GM12872 (cell line): ENCODE results near the gene PLXNC1.

Source experiments
- TF ChIP-seq, protein P1 (sequence below): IDR thresholded peaks from 3 replicates; pipeline ENCODE4 v1.5.1; 2011; ENCODE audit warnings: low read depth, mild to moderate bottlenecking, low read length, moderate library complexity; ENCODE audit not compliant: insufficient read depth

The PLXNC1 gene

DNA sequence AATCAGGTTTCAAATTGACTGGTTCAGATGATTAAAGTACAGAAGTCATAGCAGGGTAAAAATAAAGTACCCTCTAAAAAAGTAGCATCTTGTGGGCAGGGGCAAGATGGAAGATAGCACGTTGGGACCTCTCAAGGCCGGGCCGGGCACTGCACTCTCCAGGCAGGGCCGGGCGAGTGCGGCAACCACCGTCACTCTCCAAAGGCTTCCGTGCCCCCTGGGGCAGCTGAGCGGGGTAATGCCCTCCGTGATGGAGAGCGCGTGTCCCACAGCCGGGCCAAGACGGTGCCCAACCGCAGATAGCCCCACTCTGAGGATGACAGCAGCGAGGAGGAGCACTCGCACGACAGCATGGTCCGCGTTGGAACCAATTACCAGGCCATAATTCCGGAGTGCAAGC, 8.6 kb upstream of the PLXNC1 start:
- TF ChIP-seq, protein P1, sequence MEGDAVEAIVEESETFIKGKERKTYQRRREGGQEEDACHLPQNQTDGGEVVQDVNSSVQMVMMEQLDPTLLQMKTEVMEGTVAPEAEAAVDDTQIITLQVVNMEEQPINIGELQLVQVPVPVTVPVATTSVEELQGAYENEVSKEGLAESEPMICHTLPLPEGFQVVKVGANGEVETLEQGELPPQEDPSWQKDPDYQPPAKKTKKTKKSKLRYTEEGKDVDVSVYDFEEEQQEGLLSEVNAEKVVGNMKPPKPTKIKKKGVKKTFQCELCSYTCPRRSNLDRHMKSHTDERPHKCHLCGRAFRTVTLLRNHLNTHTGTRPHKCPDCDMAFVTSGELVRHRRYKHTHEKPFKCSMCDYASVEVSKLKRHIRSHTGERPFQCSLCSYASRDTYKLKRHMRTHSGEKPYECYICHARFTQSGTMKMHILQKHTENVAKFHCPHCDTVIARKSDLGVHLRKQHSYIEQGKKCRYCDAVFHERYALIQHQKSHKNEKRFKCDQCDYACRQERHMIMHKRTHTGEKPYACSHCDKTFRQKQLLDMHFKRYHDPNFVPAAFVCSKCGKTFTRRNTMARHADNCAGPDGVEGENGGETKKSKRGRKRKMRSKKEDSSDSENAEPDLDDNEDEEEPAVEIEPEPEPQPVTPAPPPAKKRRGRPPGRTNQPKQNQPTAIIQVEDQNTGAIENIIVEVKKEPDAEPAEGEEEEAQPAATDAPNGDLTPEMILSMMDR = no peak

DNA sequence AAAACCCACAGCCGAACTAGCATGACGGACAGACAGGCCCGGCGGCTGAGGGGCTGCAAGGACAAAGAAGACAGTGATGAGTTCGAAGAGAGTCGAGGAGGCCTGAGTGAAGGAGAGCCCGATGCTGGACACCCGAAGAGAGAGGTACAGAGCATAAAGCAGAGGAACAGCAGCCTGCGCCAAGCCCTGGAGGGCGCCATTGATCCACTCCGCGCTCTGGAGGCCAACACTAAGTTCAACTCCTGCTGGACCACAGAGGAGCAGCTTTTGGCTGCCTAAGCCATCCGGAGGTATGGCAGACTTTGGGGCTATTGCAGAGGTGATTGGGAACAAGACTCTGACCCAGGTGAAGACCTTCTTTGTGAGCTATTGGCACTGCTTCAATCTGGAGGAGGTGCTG, 7.8 kb upstream of the PLXNC1 start:
- TF ChIP-seq, protein P1 = peak; percentile 74

DNA sequence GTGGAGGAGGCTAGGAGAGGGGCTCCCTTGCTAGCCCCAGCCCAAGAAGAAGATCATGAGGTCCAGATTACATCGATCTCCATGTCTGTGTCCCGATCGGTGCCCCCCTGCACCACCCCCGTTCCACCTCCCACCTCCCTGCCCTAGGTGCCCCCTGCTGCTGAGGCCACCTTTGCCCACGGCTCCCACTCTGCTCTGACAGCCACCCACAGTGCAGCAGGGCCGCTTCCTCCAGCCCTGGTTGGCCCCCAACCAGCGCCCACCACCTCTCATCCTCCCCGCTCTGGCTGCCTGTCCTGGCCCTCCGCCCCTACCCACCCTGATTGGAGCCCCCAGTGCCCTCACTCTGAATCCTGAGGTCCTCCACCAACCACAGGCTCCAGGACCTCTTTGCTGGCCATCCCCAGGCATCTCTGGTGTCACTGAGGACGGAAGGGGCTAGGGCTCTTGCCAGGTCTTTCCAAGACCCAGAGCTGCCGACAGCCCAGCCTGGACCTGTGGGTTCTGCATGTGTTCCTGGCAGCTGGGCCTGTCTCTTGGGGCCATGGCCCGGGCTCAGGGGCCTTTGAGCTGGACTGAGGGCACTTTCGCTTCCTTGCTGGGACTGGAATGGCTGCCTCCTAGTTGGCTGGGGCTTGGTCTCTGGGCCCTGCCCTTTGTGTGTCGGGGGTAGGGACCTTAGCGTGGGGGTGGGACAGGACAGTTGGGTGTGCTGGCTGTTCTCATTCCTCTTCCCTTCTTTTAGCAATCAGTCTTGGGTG, 7.2 kb upstream of the PLXNC1 start:
- TF ChIP-seq, protein P1 = no peak

DNA sequence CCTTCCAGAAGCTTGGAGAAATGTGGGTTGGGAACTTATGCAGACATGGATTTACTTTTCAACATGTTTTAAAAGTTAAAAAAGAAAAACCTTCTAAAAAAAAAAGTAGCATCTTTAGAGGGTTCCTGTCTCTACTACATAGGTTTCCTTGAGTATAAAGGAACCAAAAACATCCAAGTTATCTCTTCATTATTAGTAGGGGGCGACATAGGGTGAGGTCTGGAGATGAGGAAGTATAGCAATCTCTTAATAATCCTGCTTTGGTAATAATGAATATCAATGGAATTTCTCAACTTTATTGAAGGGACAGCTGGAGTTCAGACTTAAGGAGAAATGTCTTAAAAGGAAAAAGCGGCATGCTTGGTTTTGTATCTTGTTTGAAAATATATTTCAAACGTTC, 6.5 kb upstream of the PLXNC1 start:
- TF ChIP-seq, protein P1 = no peak

DNA sequence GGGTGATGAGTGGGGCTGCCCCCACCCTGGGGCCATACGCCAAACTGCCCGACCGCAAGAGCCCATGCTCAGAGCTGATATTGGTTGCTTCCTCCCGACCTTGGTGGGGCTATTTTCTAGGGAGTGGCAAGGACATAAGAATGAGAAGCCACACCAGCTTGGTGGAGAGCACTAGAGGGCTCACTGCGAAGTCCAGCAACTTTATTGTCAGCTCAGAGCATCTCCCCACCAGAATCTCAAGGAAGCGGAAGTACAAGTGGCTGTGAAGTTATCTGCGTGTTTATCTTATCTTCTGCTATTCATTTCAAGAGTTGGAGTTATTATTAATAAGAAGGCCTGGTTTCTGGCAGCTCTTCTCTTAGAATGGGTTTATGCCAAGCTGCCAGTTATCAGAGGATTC, 4.9 kb upstream of the PLXNC1 start:
- TF ChIP-seq, protein P1 = no peak

DNA sequence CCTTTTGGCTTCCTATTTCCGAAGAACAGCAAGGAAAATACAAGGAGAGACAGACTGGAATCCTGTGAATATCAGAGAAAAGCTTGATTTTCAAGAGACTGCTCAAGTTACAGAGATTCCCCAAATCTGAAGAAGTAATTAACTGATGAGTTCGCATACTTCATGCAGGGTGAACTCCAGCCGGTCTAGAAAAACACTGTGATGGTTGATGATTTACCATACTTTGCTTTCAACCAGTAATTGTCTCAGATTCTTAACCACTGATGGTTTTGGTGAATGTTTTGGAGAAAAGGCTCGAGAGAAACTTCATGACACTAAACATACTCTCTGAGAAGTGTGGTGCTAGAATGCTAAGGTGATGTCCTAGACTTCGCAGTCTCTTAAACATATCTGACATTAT, 4.4 kb upstream of the PLXNC1 start:
- TF ChIP-seq, protein P1 = no peak

DNA sequence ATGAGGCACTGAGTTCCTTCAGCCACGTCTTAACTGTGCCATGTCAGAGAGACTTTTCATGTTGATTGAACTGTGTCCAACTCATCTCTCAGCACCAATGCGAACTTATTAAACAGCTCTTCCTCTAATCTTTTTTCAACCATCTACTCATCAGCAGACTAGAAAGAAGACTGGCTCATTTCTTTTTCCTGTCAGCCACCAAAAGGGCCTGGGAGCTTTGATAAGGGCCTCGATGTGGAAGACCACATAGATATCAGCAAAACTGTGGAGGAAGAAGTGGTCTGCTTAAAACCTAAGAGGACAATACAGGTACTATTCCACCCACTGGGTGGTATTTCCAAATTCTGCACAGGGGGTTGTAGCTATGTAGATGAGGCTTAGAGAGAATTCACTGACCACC, 3.6 kb upstream of the PLXNC1 start:
- TF ChIP-seq, protein P1 = no peak
